Measurements from ENCODE around the gene ZNF484. TPM values are rescaled to one million over a fixed set of nuclear protein-coding genes. Genes with fewer than 3 reads are reported as not detected.

ZNF484 gene
- polyA plus RNA-seq, 3 donors = 1.1 to 2.7 (median 1.8) TPM

GRCh38 chr9:92795598-92796336 is 82.1 kb downstream of the ZNF484 start:
- peak overlapping the region in 1 of 2 donors; percentile 44 for H3K4me3 Mint-ChIP-seq
- Histone ChIP-seq H3K36me3 (replicated peaks in 1 of 2; ENCODE audit: control insufficient read depth in 1 of 2, insufficient read depth in 2 of 2, low read length in 2 of 2) (no peaks in the 10 kb centered on the region), H3K4me2 (replicated peaks; ENCODE audit: extremely low read depth, low read length, poor library complexity, severe bottlenecking) (no peak overlapping the region), H3K9ac (ENCODE audit: insufficient read depth, low read length, poor library complexity, severe bottlenecking) (no peak overlapping the region), H2AFZ (ENCODE audit: insufficient read depth, low read depth, low read length, poor library complexity, severe bottlenecking) (no peak overlapping the region), H3K27me3 (ENCODE audit: control insufficient read depth in 2 of 2, insufficient read depth in 2 of 2, low read length in 2 of 2) (peaks cover 0 to 21% of the 10 kb centered on the region in 2 donors), H3K79me2 (ENCODE audit: insufficient read depth, low read length) (no peaks in the 10 kb centered on the region), H3K4me3 (replicated peaks in 1 of 3; ENCODE audit: low read depth in 2 of 3, low read length in 3 of 3) (no peak overlapping the region), H3K9me3 (replicated peaks in 1 of 2; ENCODE audit: control insufficient read depth in 1 of 2, insufficient read depth in 1 of 2, low read length in 2 of 2) (no peaks in the 10 kb centered on the region), H3K4me1 (ENCODE audit: control insufficient read depth in 1 of 2, insufficient read depth in 2 of 2, low read length in 2 of 2) (peaks cover 0 to 1% of the 10 kb centered on the region in 2 donors), H3K27ac (ENCODE audit: low read depth in 1 of 2, low read length in 2 of 2) (no peak overlapping the region), H4K20me1 (ENCODE audit: insufficient read depth, low read length) (no peaks in the 10 kb centered on the region)
- H3K27me3 Mint-ChIP-seq (ENCODE audit: low read depth in 3 of 3) = peaks cover 17 to 30% (median 19%) of the 10 kb centered on the region in 3 donors
- intact Hi-C loops (cut with micrococcal nuclease) = no loop called here
- no peak for TF ChIP-seq CTCF (IDR thresholded peaks at IDR 0.05)
- H3K4me1 Mint-ChIP-seq = peaks cover 2% of the 10 kb centered on the region
- H3K27ac Mint-ChIP-seq = no peak overlapping the region
- 87% methylated on average over 4 of the region's 9 CpGs for WGBS (ENCODE audit: insufficient coverage)
- H3K36me3 Mint-ChIP-seq = no peaks in the 10 kb centered on the region
- no peaks in the 10 kb centered on the region for H3K9me3 Mint-ChIP-seq
- no peak for DNase-seq

Small RNA genes within 50 kb of the gene (small RNA-seq; reads per million reads assigned to genes)
- gene RNU6-714P (ENCODE audit: insufficient read length, low read depth) = not detected

Other genes starting within 250 kb of the ZNF484 start
- 10 to 100 TPM in 1 of 3 donors, 1 to 10 TPM in 2; 1.9 to 11.6 (median 3.2) TPM for gene IPPK, start 207.9 kb downstream of the ZNF484 start, polyA plus RNA-seq
- 10 to 100 TPM; 13.8 to 29.4 (median 25.6) TPM for gene BICD2, start 113.2 kb downstream of the ZNF484 start, polyA plus RNA-seq
- 100 to 1,000 TPM in 1 of 3 donors, 10 to 100 TPM in 2; 32.4 to 120 (median 56.2) TPM for gene FGD3, start 69.5 kb upstream of the ZNF484 start, polyA plus RNA-seq
- 10 to 100 TPM; 10.5 to 24.6 (median 15.7) TPM for gene SUSD3, start 180.7 kb upstream of the ZNF484 start, polyA plus RNA-seq
- 100 to 1,000 TPM; 130 to 506 (median 137) TPM for gene CARD19, start 218.2 kb upstream of the ZNF484 start, polyA plus RNA-seq

Measured in CD14-positive monocyte (primary cell).